HEK293 (cell line): Measurements from ENCODE around the gene ASXL3.

Experiments used
- AEBP2 ChIP-seq: fragments of 450-650 bp; formaldehyde crosslinking; IDR thresholded peaks from 2 replicates; pipeline ENCODE4 v1.5.1; 2016; ENCODE audit warnings: missing biosample characterization, missing genetic modification characterization, borderline replicate concordance
- BCL11A ChIP-seq: fragments of 450-650 bp; formaldehyde crosslinking; IDR thresholded peaks from 2 replicates; pipeline ENCODE4 v1.5.1; 2016; ENCODE audit warnings: low read depth, missing biosample characterization, missing genetic modification characterization
- BCL6B ChIP-seq: fragments of 450-650 bp; formaldehyde crosslinking; IDR thresholded peaks from 2 replicates; pipeline ENCODE4 v1.5.1; 2017; ENCODE audit warnings: missing biosample characterization, missing genetic modification characterization
- CTCF ChIP-seq: fragments of 450-650 bp; formaldehyde crosslinking; IDR thresholded peaks from 2 replicates; pipeline ENCODE4 v1.5.1; 2016; ENCODE audit warnings: missing biosample characterization, missing genetic modification characterization
- KLF8 ChIP-seq: fragments of 450-650 bp; formaldehyde crosslinking; IDR thresholded peaks from 2 replicates; pipeline ENCODE4 v1.5.1; 2016; ENCODE audit warnings: missing biosample characterization, missing genetic modification characterization
- REST ChIP-seq: fragments of 450-650 bp; formaldehyde crosslinking; IDR thresholded peaks from 2 replicates; pipeline ENCODE4 v1.5.1; 2016; ENCODE audit warnings: missing biosample characterization, missing genetic modification characterization
- SCRT2 ChIP-seq: fragments of 450-650 bp; formaldehyde crosslinking; IDR thresholded peaks from 2 replicates; pipeline ENCODE4 v1.5.1; 2016; ENCODE audit warnings: missing biosample characterization, missing genetic modification characterization
- ZBTB17 ChIP-seq: fragments of 450-650 bp; formaldehyde crosslinking; IDR thresholded peaks from 2 replicates; pipeline ENCODE4 v1.5.1; 2016; ENCODE audit warnings: missing biosample characterization, missing genetic modification characterization
- ZBTB44 ChIP-seq: fragments of 450-650 bp; IDR thresholded peaks from 2 replicates; pipeline ENCODE4 v1.5.1; 2018; ENCODE audit warnings: missing biosample characterization, mild to moderate bottlenecking, missing genetic modification characterization
- ZNF174 ChIP-seq: fragments of 450-650 bp; formaldehyde crosslinking; IDR thresholded peaks from 2 replicates; pipeline ENCODE4 v1.5.0; 2017; ENCODE audit warnings: missing biosample characterization, mild to moderate bottlenecking, missing genetic modification characterization
- ZNF184 ChIP-seq: fragments of 450-650 bp; IDR thresholded peaks from 2 replicates; pipeline ENCODE4 v1.5.1; 2018; ENCODE audit warnings: missing biosample characterization, mild to moderate bottlenecking, missing genetic modification characterization
- ZNF19 ChIP-seq: fragments of 450-650 bp; formaldehyde crosslinking; IDR thresholded peaks from 2 replicates; pipeline ENCODE4; 2016; ENCODE audit warnings: missing biosample characterization, missing genetic modification characterization, low read depth
- ZNF37A ChIP-seq: fragments of 450-650 bp; IDR thresholded peaks from 2 replicates; pipeline ENCODE4 v1.5.1; 2018; ENCODE audit warnings: missing biosample characterization, missing genetic modification characterization
- ZNF513 ChIP-seq: fragments of 450-650 bp; IDR thresholded peaks from 2 replicates; pipeline ENCODE4 v1.5.1; 2018; ENCODE audit warnings: missing biosample characterization, missing genetic modification characterization
- ZNF518A ChIP-seq: fragments of 450-650 bp; formaldehyde crosslinking; conservative IDR thresholded peaks from 2 replicates; pipeline ENCODE4 v1.5.1; 2016; ENCODE audit warnings: low read depth, missing biosample characterization, missing genetic modification characterization
- ZNF530 ChIP-seq: fragments of 450-650 bp; formaldehyde crosslinking; IDR thresholded peaks from 2 replicates; pipeline ENCODE4 v1.5.1; 2016; ENCODE audit warnings: low read depth, missing biosample characterization, missing genetic modification characterization
- ZNF610 ChIP-seq: fragments of 450-650 bp; formaldehyde crosslinking; IDR thresholded peaks from 2 replicates; pipeline ENCODE4 v1.5.1; 2016; ENCODE audit warnings: missing biosample characterization, missing genetic modification characterization, borderline replicate concordance
- ZNF629 ChIP-seq: fragments of 450-650 bp; formaldehyde crosslinking; IDR thresholded peaks from 2 replicates; pipeline ENCODE4 v1.5.1; 2017; ENCODE audit warnings: missing biosample characterization, missing genetic modification characterization
- ZNF76 ChIP-seq: fragments of 450-650 bp; formaldehyde crosslinking; IDR thresholded peaks from 2 replicates; pipeline ENCODE4; 2016; ENCODE audit warnings: low read depth, missing biosample characterization, missing genetic modification characterization, borderline replicate concordance
- ZSCAN18 ChIP-seq: fragments of 450-650 bp; formaldehyde crosslinking; IDR thresholded peaks from 2 replicates; pipeline ENCODE4 v1.5.1; 2016; ENCODE audit warnings: missing biosample characterization, missing genetic modification characterization

ASXL3 gene

GRCh38 chr18:33660696-33661310 lies 82.8 kb downstream of the ASXL3 start (continued):
- TF ChIP-seq ZNF530 (tag by site-specific recombination) (no peak), ZNF610 (tag by site-specific recombination) (no peak), CTCF (no peak), KLF8 (tag by site-specific recombination) (no peak), ZNF629 (tag by site-specific recombination) (peak; percentile 64), ZNF518A (tag by site-specific recombination) (0 out of 2 replicates have a peak, but pooled peaks have one; percentile 19), ZSCAN18 (tag by site-specific recombination) (no peak), ZNF513 (tag by site-specific recombination) (0 out of 2 replicates have a peak, but pooled peaks have one; percentile 25), BCL6B (no peak), ZNF37A (no peak), ZBTB17 (0 out of 2 replicates have a peak, but pooled peaks have one; percentile 17), ZBTB44 (tag by site-specific recombination) (0 out of 2 replicates have a peak, but pooled peaks have one; percentile 23), ZNF76 (no peak), SCRT2 (no peak), BCL11A (tag by site-specific recombination) (no peak), AEBP2 (no peak), REST (tag by site-specific recombination) (no peak), ZNF19 (tag by site-specific recombination) (no peak), ZNF184 (tag by site-specific recombination) (no peak), ZNF174 (tag by site-specific recombination) (no peak)
